Esophagus squamous epithelium (tissue), 5 donors: ENCODE data around the gene HELZ2. TPM values are rescaled to one million over a fixed set of nuclear protein-coding genes. Genes with fewer than 3 reads are reported as not detected.

ENCODE experiments used
- DNase-seq: peaks from one replicate; lab custom pipeline; 2025; lab: John Stamatoyannopoulos, UW
- H3K27ac ChIP-seq, 4 donors: fragments of 200-600 bp; sonication (generic); one replicate each; pipeline ENCODE4 v1.5.1; 2016 to 2019; ENCODE audit warnings: mild to moderate bottlenecking in 1 of 4
- H3K27me3 ChIP-seq, 4 donors: fragments of 200-600 bp; sonication (generic); 1 replicate in 3 of 4; 2 replicates in 1 of 4; pipeline versions ENCODE4 v1.5.1 to v1.6.0; 2017 to 2021; ENCODE audit warnings: antibody characterized with exemption in 1 of 4
- H3K36me3 ChIP-seq, 3 donors: fragments of 200-600 bp; sonication (generic); one replicate each; pipeline ENCODE4 v1.5.1; 2016 to 2019
- H3K4me1 ChIP-seq, 3 donors: fragments of 200-600 bp; sonication (generic); one replicate each; pipeline ENCODE4 v1.5.1; 2017 to 2019
- H3K4me3 ChIP-seq, 4 donors: fragments of 200-600 bp; sonication (generic); 1 replicate in 3 of 4; 2 replicates in 1 of 4; pipeline ENCODE4 v1.5.1; 2016 to 2019; ENCODE audit warnings: mild to moderate bottlenecking in 2 of 4, moderate library complexity in 1 of 4
- H3K9me3 ChIP-seq, 3 donors: fragments of 200-600 bp; sonication (generic); one replicate each; pipeline ENCODE4 v1.5.1; 2016 to 2019
- POLR2A ChIP-seq, 4 donors: fragments of 450-650 bp; IDR thresholded peaks; one replicate each; pipeline ENCODE4 v1.6.1; 2017; ENCODE audit warnings: antibody characterized with exemption in 4 of 4, mild to moderate bottlenecking in 4 of 4, moderate library complexity in 3 of 4
- WGBS, 2 donors: methylation state at CpG; one replicate each; pipeline ENCODE4 v1.1.5; 2018; 5-methylcytosine and 5-hydroxymethylcytosine counted together
- intact Hi-C: fragments of 100-400 bp; cut with DNase I; formaldehyde crosslinking; loops from one replicate; pipeline ENCODE4 v1.15.0; 2022
- total RNA-seq, 4 donors: library from RNA; depleted of rRNA; stranded (reverse); fragments of >200 nt; gene quantifications; one replicate each; pipeline ENCODE4 v1.1.0, GENCODE V29; 2016
- TF ChIP-seq, protein P1 (sequence below), 6 experiments: fragments of 450-650 bp in 4 of 6; fragments of 200-600 bp in 2 of 6; sonication (generic) in 2 of 6; IDR thresholded peaks; one replicate each; pipeline ENCODE4 v1.5.1; 2016 to 2019; ENCODE audit warnings: antibody characterized with exemption in 6 of 6, mild to moderate bottlenecking in 4 of 6, moderate library complexity in 4 of 6
- donor health status: DM: yes; HTN: yes; CAD: no.

Gene HELZ2
- total RNA-seq, 4 donors from 2014 or later = 23.7 to 37.6 (median 31.2) TPM

DNA sequence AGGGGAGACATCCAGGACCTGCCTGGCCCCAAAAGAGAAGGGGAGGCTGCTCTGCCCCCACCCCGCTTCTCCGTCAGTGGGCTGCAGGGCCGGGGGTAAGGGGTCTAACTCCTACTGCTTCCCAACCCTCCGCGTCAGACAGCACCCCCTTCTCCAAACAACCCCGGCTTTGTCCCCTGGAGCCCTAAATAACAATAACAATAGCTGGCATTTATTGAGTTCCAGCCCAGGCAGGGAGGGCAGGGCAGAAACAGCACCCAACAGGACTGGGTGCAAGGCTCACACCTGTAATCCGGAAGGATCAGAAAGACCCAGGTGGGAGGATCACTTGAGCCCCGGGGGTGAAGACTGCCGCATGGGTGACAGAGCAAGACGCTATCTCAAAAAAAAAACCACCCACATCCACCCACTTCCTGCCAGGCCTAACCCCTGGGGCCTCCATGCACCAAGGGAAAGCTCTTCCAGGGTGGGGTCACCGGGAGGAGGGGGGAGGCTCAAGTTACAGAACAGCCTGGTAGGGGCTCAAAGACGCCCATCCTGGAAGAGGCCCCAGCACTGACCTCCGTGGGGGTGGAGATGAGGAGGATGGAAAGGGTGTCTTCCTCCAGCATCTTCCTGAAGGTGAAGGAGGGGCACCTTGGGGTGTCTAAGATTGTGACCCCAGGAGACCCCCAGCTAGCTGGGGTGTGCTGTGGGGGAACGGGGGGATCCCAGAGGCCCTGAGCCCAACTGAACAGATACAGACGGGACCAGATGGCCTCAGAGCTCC lies 21.4 kb downstream of the HELZ2 start:
- intact Hi-C loops = no loop called here
- Histone ChIP-seq H3K9me3 (no peaks in the 10 kb centered on the region), H3K4me3 (peak overlapping the region in 1 of 4 donors; percentile 12), H3K4me1 (peaks cover 10 to 30% (median 18%) of the 10 kb centered on the region in 3 donors), H3K27me3 (peaks cover 0 to 58% (median 0%) of the 10 kb centered on the region in 4 donors), H3K36me3 (no peaks in the 10 kb centered on the region), H3K27ac (peak overlapping the region in 1 of 4 donors; percentile 25)
- DNase-seq = no peak
- TF ChIP-seq, protein P1, sequence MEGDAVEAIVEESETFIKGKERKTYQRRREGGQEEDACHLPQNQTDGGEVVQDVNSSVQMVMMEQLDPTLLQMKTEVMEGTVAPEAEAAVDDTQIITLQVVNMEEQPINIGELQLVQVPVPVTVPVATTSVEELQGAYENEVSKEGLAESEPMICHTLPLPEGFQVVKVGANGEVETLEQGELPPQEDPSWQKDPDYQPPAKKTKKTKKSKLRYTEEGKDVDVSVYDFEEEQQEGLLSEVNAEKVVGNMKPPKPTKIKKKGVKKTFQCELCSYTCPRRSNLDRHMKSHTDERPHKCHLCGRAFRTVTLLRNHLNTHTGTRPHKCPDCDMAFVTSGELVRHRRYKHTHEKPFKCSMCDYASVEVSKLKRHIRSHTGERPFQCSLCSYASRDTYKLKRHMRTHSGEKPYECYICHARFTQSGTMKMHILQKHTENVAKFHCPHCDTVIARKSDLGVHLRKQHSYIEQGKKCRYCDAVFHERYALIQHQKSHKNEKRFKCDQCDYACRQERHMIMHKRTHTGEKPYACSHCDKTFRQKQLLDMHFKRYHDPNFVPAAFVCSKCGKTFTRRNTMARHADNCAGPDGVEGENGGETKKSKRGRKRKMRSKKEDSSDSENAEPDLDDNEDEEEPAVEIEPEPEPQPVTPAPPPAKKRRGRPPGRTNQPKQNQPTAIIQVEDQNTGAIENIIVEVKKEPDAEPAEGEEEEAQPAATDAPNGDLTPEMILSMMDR (IDR thresholded peaks at IDR 0.05) = no peak
- no peak for TF ChIP-seq POLR2A (IDR thresholded peaks at IDR 0.05)
- WGBS, 2 donors = 22 to 33% methylated on average over 13 of the region's 15 CpGs

- H3K4me3 ChIP-seq = no peak overlapping the region
- peaks cover 10 to 36% (median 18%) of the 10 kb centered on the region in 3 donors for H3K4me1 ChIP-seq
- 45 to 58% methylated on average over 7 to 8 of the region's 9 CpGs for WGBS, 2 donors
- intact Hi-C loops = no loop called here
- H3K9me3 ChIP-seq = no peaks in the 10 kb centered on the region
- no peaks in the 10 kb centered on the region for H3K36me3 ChIP-seq
- no peak overlapping the region for H3K27ac ChIP-seq
- H3K27me3 ChIP-seq = peaks cover 0 to 74% (median 0%) of the 10 kb centered on the region in 4 donors
- DNase-seq = no peak
- no peak for TF ChIP-seq POLR2A (IDR thresholded peaks at IDR 0.05)
- TF ChIP-seq, protein P1 (IDR thresholded peaks at IDR 0.05) = no peak
These were observed 23.0 kb downstream of the HELZ2 start for GRCh38 chr20:63551068-63551467.

DNA sequence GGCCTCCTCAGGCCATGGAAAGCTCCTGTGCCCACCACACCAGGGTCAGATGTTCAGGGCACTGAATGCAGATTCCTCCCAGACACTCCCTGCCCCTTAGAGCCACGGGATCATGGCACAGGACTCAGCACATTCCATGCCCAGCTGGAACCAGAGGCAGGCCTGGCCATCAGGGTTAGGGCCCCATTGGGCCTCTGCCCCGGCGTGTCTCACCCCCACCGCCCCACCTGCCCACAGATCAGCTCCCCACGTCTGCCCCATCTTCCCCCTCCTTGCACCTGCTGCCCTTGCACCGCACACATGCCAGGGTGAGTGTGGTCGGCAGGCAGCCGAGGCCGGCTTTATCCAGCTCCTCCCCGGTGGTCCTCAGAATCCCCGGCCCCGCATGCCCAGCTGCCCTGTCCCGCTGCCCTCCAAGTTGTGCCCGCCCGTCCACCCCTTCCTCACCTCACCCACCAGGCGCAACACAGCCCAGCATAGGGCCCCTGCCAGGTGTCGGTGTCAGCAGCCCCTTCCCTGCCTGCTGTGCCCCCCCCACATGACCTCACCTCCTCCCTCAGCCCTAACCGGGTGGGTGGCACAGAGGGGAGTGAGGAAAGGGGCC lies 24.3 kb downstream of the HELZ2 start:
- Histone ChIP-seq H3K27ac (no peak overlapping the region), H3K4me1 (peaks cover 17 to 47% (median 18%) of the 10 kb centered on the region in 3 donors), H3K27me3 (peaks cover 0 to 86% (median 0%) of the 10 kb centered on the region in 4 donors), H3K9me3 (no peaks in the 10 kb centered on the region), H3K4me3 (no peak overlapping the region), H3K36me3 (no peaks in the 10 kb centered on the region)
- 73 to 81% methylated on average over 3 to 5 of the region's 18 CpGs for WGBS, 2 donors
- no peak for DNase-seq
- TF ChIP-seq, protein P1 (IDR thresholded peaks at IDR 0.05) = no peak
- TF ChIP-seq POLR2A (IDR thresholded peaks at IDR 0.05) = no peak
- intact Hi-C loops = no loop called here

- Histone ChIP-seq H3K4me3 (no peak overlapping the region), H3K27me3 (peaks cover 0 to 86% (median 0%) of the 10 kb centered on the region in 4 donors), H3K27ac (no peak overlapping the region), H3K4me1 (peaks cover 12 to 44% (median 13%) of the 10 kb centered on the region in 3 donors), H3K36me3 (no peaks in the 10 kb centered on the region), H3K9me3 (no peaks in the 10 kb centered on the region)
- no peak for DNase-seq
- intact Hi-C loops = no loop called here
- TF ChIP-seq POLR2A (IDR thresholded peaks at IDR 0.05) = no peak
- TF ChIP-seq, protein P1 (IDR thresholded peaks at IDR 0.05) = no peak
- WGBS, 2 donors = 23 to 33% methylated on average over 3 to 7 of the region's 25 CpGs
These were observed 25.0 kb downstream of the HELZ2 start for GRCh38 chr20:63549019-63549418.

DNA sequence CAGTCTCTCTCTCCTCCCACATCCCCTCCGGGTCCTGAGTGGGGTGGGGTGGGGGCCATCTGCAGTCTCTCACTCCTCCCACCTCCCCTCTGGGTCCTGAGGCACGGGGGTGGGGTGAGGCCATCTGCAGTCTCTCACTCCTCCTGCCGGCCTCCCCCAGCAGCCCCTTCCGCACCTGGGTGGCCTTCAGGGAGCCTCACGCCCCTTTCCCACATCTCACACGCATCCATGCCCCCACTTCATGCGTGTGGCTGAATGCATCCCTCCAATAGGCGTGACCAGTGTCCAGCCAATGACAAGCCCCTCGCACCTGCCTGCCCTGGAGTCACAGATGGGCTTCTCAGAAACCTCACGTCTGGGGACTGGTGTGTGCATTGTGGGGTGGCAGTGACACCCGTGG lies 25.5 kb downstream of the HELZ2 start:
- WGBS, 2 donors = 0 to 32% methylated on average over 1 to 4 of the region's 11 CpGs

More for the DNA sequence above, 25.5 kb downstream of the HELZ2 start:
- no peak for DNase-seq
- Histone ChIP-seq H3K9me3 (no peaks in the 10 kb centered on the region), H3K27me3 (peaks cover 0 to 83% (median 0%) of the 10 kb centered on the region in 4 donors), H3K36me3 (no peaks in the 10 kb centered on the region), H3K27ac (no peak overlapping the region), H3K4me1 (peaks cover 7 to 39% (median 9%) of the 10 kb centered on the region in 3 donors), H3K4me3 (no peak overlapping the region)
- TF ChIP-seq, protein P1 (IDR thresholded peaks at IDR 0.05) = no peak
- TF ChIP-seq POLR2A (IDR thresholded peaks at IDR 0.05) = no peak
- intact Hi-C loops = no loop called here
